K562 (cell line): ENCODE results near the gene UBA52. TPM values are rescaled to one million over a fixed set of nuclear protein-coding genes. Genes with fewer than 3 reads are reported as not detected.

Experiments used
- ATAC-seq: fragments of 200-7000 bp; cut with Tn5 transposase; 3 replicates; pipeline ENCODE4 v1.9.1; 2020; ENCODE audit warnings: moderate library complexity
- BruUV-seq: library from RNA; stranded (reverse); fragments of 400-500 nt; replicated peaks from 2 replicates; lab custom pipeline; 2021; lab: Mats Ljungman, UMichigan
- CTCF ChIA-PET: fragments of 300-600 bp; formaldehyde crosslinking; extraction: SDS; loops from one replicate; lab custom pipeline; 2021; ENCODE audit warnings: low intra/inter-chr PET ratio; lab: Yijun Ruan, JAX
- POLR2A ChIA-PET: fragments of 300-600, 350-650 bp; sonication (Branson Sonifier 250); formaldehyde crosslinking; extraction: SDS; loops from one replicate; lab custom pipeline; 2021; ENCODE audit warnings: antibody characterized with exemption, inconsistent platforms; lab: Yijun Ruan, JAX
- DNase-seq, 4 experiments: peaks; one replicate each; pipeline versions ENCODE4 v3.0.0 to v3.0.0-alpha.2; 2011 to 2018; ENCODE audit warnings: low spot score in 3 of 4, mixed read lengths in 3 of 4; ENCODE audit errors: extremely low read depth in 1 of 4
- FAIRE-seq: peaks from 2 replicates; lab custom pipeline; 2011; peaks lifted over from hg19 to GRCh38; lab: Jason Lieb, UNC
- H2AFZ ChIP-seq: 2 replicates; pipeline ENCODE4 v1.6.0; 2011; ENCODE audit warnings: low read depth, low read length, control low read depth, inconsistent platforms
- H3K27ac ChIP-seq: fragments of 200-600 bp; 3 replicates; pipeline ENCODE4 v1.8.0; 2011; ENCODE audit warnings: low read depth, mild to moderate bottlenecking, control low read depth, inconsistent platforms, low read length, moderate library complexity, mixed read lengths; ENCODE audit errors: extremely low read depth
- H3K27me3 ChIP-seq, 2 experiments: fragments of 300-600 bp in 1 of 2; 2 replicates in 1 of 2; 3 replicates in 1 of 2; pipeline versions ENCODE4 v1.6.0 to v1.8.0; 2011; ENCODE audit warnings: inconsistent platforms in 2 of 2, low read length in 2 of 2, mild to moderate bottlenecking in 1 of 2, mixed read lengths in 1 of 2, moderate library complexity in 1 of 2; ENCODE audit not compliant: control insufficient read depth in 2 of 2, insufficient read depth in 2 of 2
- H3K36me3 ChIP-seq: fragments of 300-600 bp; 3 replicates; pipeline ENCODE4 v1.8.0; 2011; ENCODE audit warnings: mild to moderate bottlenecking, low read length, inconsistent platforms; ENCODE audit not compliant: control insufficient read depth, insufficient read depth
- H3K4me1 ChIP-seq, 2 experiments: fragments of 200-600 bp in 1 of 2; replicated peaks in 1 of 2; 2 replicates in 1 of 2; 3 replicates in 1 of 2; pipeline versions ENCODE4 v1.5.1 to v1.8.0; 2011; ENCODE audit warnings: inconsistent platforms in 2 of 2, low read length in 2 of 2, mild to moderate bottlenecking in 1 of 2, mixed read lengths in 1 of 2, moderate library complexity in 1 of 2; ENCODE audit not compliant: control insufficient read depth in 2 of 2, insufficient read depth in 2 of 2
- H3K4me2 ChIP-seq: 2 replicates; pipeline ENCODE4 v1.6.1; 2011; ENCODE audit warnings: low read length, control low read depth, inconsistent platforms, mixed read lengths; ENCODE audit not compliant: insufficient read depth
- H3K4me3 ChIP-seq: fragments of 200-600 bp; sonication (generic), shearing (Covaris generic); 2 replicates; pipeline ENCODE4 v1.5.1; 2016; ENCODE audit warnings: control low read depth, inconsistent platforms
- H3K79me2 ChIP-seq: fragments of 200-600 bp; 3 replicates; pipeline ENCODE4 v1.8.0; 2011; ENCODE audit warnings: low read length, inconsistent platforms; ENCODE audit not compliant: control insufficient read depth, insufficient read depth
- H3K9ac ChIP-seq, 2 experiments: 2 replicates each; pipeline versions ENCODE4 v1.6.0 to v1.6.1; 2011; ENCODE audit warnings: low read depth in 2 of 2, low read length in 2 of 2, control low read depth in 1 of 2, inconsistent platforms in 1 of 2, mild to moderate bottlenecking in 1 of 2, mixed read lengths in 1 of 2; ENCODE audit not compliant: insufficient read depth in 1 of 2
- H3K9me1 ChIP-seq: one replicate; pipeline ENCODE4 v1.6.0; 2011; ENCODE audit warnings: inconsistent platforms, mild to moderate bottlenecking, low read length, moderate library complexity; ENCODE audit not compliant: control insufficient read depth, insufficient read depth
- H3K9me3 ChIP-seq: replicated peaks from 2 replicates; pipeline ENCODE4 v1.5.1; 2011; ENCODE audit warnings: low read depth, low read length, inconsistent platforms; ENCODE audit not compliant: control insufficient read depth, insufficient read depth
- H4K20me1 ChIP-seq: replicated peaks from 2 replicates; pipeline ENCODE4 v1.6.1; 2011; ENCODE audit warnings: low read length, inconsistent platforms, mixed read lengths; ENCODE audit not compliant: control insufficient read depth, insufficient read depth
- ATF1 ChIP-seq, 2 experiments: fragments of 450-650 bp in 1 of 2; IDR thresholded peaks; 2 replicates each; pipeline ENCODE4 v1.6.1; 2016; ENCODE audit warnings: missing compliant biosample characterization in 1 of 2, missing genetic modification characterization in 1 of 2
- FUS ChIP-seq: fragments of 200-400 bp; formaldehyde crosslinking; optimal IDR thresholded peaks from 2 replicates; pipeline ENCODE3; 2017; ENCODE audit warnings: low read depth, low read length
- GATAD2B ChIP-seq: fragments of 450-650 bp; IDR thresholded peaks from 2 replicates; pipeline ENCODE4 v1.6.1; 2017; ENCODE audit warnings: mild to moderate bottlenecking, borderline replicate concordance
- HLTF ChIP-seq: fragments of 450-650 bp; IDR thresholded peaks from 2 replicates; pipeline ENCODE4 v1.6.1; 2016
- HMGN3 ChIP-seq: IDR thresholded peaks from 2 replicates; pipeline ENCODE4 v1.6.1; 2011; ENCODE audit warnings: borderline replicate concordance, low read depth, mild to moderate bottlenecking, mixed read lengths, low read length; ENCODE audit not compliant: insufficient read length; ENCODE audit errors: extremely low read depth
- KLF1 ChIP-seq: fragments of 450-650 bp; IDR thresholded peaks from 2 replicates; pipeline ENCODE4 v1.6.1; 2016; ENCODE audit warnings: missing genetic modification characterization, missing compliant biosample characterization
- MEF2D ChIP-seq: conservative IDR thresholded peaks from 2 replicates; pipeline ENCODE4 v1.6.1; 2016; ENCODE audit warnings: low read depth, missing genetic modification characterization, missing compliant biosample characterization
- POLR2G ChIP-seq: fragments of 200-400 bp; formaldehyde crosslinking; IDR thresholded peaks from 2 replicates; pipeline ENCODE4 v1.6.1; 2017; ENCODE audit warnings: low read depth, mild to moderate bottlenecking, antibody characterized with exemption, low read length, moderate library complexity
- RBFOX2 ChIP-seq: fragments of 200-400 bp; formaldehyde crosslinking; IDR thresholded peaks from 2 replicates; pipeline ENCODE4 v1.6.1; 2017; ENCODE audit warnings: low read depth, mild to moderate bottlenecking, low read length, moderate library complexity
- TAF9B ChIP-seq: fragments of 450-650 bp; IDR thresholded peaks from 2 replicates; pipeline ENCODE4 v1.6.1; 2018; ENCODE audit warnings: mild to moderate bottlenecking; ENCODE audit not compliant: partially characterized antibody
- ZBTB33 ChIP-seq: sonication (generic); formaldehyde crosslinking; IDR thresholded peaks from 2 replicates; pipeline ENCODE4 v1.8.1; 2023; ENCODE audit warnings: mild to moderate bottlenecking, missing genetic modification reagents
- ZNF740 ChIP-seq, 3 experiments: fragments of 200-800 bp in 1 of 3; sonication (Bioruptor generic) in 1 of 3; sonication (generic) in 1 of 3; formaldehyde crosslinking in 1 of 3; IDR thresholded peaks; 2 replicates each; pipeline versions ENCODE4 v1.6.1 to v1.8.0; 2016 to 2022; ENCODE audit warnings: mild to moderate bottlenecking in 2 of 3, missing compliant biosample characterization in 2 of 3, missing genetic modification characterization in 2 of 3, missing genetic modification reagents in 1 of 3
- WGBS: fragments of 100-300 bp; shearing (Covaris generic); methylation state at CpG from one replicate; pipeline ENCODE4 v1.1.6; 2016; ENCODE audit warnings: low coverage, mixed read lengths; ENCODE audit not compliant: insufficient coverage; ENCODE audit errors: missing lambda C conversion rate; 5-methylcytosine and 5-hydroxymethylcytosine counted together
- in situ Hi-C: fragments of 300-500 bp; cut with MboI; formaldehyde crosslinking; loops from 4 replicates; pipeline ENCODE4 v1.15.0; 2018; ENCODE audit warnings: inconsistent platforms, mixed read lengths
- intact Hi-C: fragments of 100-400 bp; cut with micrococcal nuclease; formaldehyde crosslinking; loops from 2 replicates; pipeline ENCODE4 v1.14.2; 2022
- polyA plus RNA-seq, 8 experiments: library from polyadenylated mRNA; depleted of rRNA in 4 of 8; stranded (reverse) in 5 of 8; unstranded in 3 of 8; fragments of >200 nt; fragmentation: Nextera tagmentation in 2 of 8; fragmentation: Illumina TruSeq in 1 of 8; extraction: Ambion mirVana in 2 of 8; extraction: Trizol in 1 of 8; gene quantifications; 2 replicates each; pipeline versions ENCODE4 v1.2.1 to v1.2.3, GENCODE V29; 2011 to 2014; ENCODE audit warnings: inconsistent platforms in 1 of 8, missing spikeins in 1 of 8
- total RNA-seq, 7 experiments: library from RNA; depleted of rRNA in 6 of 7; stranded (reverse); fragments of >200 nt in 6 of 7; fragmentation: Illumina TruSeq in 2 of 7; extraction: Trizol in 2 of 7; gene quantifications; 2 replicates each; pipeline versions ENCODE4 v1.2.1 to v1.2.3, GENCODE V29; 2011 to 2021; ENCODE audit warnings: low replicate concordance in 1 of 7
- TF ChIP-seq, protein P1 (sequence below): sonication (generic); formaldehyde crosslinking; IDR thresholded peaks from 2 replicates; pipeline ENCODE4 v1.8.1; 2023; ENCODE audit warnings: mild to moderate bottlenecking, missing genetic modification reagents
- TF ChIP-seq, protein P2 (sequence below), 2 experiments: fragments of 450-650 bp; conservative IDR thresholded peaks; 2 replicates each; pipeline ENCODE4 v1.6.1; 2017; ENCODE audit warnings: mild to moderate bottlenecking in 2 of 2, moderate library complexity in 2 of 2

The UBA52 gene
- total and polyA plus RNA-seq, 9 of the 15 experiments (the other 6 are each of a cell fraction or from before 2014, with no cell fraction given): 1,110 to 2,751 (median 1,733) TPM

DNA sequence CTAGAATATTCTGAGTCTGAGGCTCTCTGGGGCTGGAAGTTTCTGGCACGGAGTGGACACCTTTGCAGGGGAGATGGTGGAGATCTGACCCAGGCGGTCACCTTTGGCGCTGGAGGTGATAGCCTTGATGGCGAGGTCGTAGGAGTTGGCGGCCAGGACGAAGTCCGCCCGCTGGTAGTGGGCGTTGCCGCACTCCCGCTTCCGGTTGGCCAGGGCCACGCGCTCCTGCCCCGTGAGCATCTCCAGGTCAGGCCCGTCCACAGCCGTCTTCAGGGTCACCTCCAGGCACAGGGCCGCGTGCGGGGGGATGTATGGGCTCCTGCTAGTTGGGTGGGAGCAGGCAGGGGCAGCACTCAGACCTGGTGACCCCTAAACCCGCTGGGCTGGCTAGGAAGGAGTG is 33.5 kb upstream of the UBA52 start:
- 94% methylated on average over 9 of the region's 22 CpGs for WGBS
- H4K20me1 ChIP-seq: no peaks in the 10 kb centered on the region
- POLR2A ChIA-PET: interaction anchor here (0.8 to 1.8 kb wide), 2 partner anchors 33 to 94 kb away, joined by 3 to 4 read pairs; partner anchors contain the start of gene UBA52

More for the DNA sequence above, 33.5 kb upstream of the UBA52 start:
- TF ChIP-seq HMGN3: peak; percentile 21
- TF ChIP-seq, protein P1, sequence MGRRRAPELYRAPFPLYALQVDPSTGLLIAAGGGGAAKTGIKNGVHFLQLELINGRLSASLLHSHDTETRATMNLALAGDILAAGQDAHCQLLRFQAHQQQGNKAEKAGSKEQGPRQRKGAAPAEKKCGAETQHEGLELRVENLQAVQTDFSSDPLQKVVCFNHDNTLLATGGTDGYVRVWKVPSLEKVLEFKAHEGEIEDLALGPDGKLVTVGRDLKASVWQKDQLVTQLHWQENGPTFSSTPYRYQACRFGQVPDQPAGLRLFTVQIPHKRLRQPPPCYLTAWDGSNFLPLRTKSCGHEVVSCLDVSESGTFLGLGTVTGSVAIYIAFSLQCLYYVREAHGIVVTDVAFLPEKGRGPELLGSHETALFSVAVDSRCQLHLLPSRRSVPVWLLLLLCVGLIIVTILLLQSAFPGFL (CRISPR knock-in tag): no peak
- TF ChIP-seq MEF2D (tag): no peak
- no peak for TF ChIP-seq ATF1 (CRISPR knock-in tag; IDR thresholded peaks at IDR 0.05)
- no peak for TF ChIP-seq ATF1 (tag; IDR thresholded peaks at IDR 0.05)
- no peak for TF ChIP-seq HLTF
- peak; percentile 56 for TF ChIP-seq POLR2G
- TF ChIP-seq GATAD2B: no peak
- TF ChIP-seq ZBTB33 (CRISPR knock-in tag): peak; percentile 71
- TF ChIP-seq ZNF740 (CRISPR knock-in tag; IDR thresholded peaks at IDR 0.05): no peak
- no peak for TF ChIP-seq ZNF740 (tag; IDR thresholded peaks at IDR 0.05)
- TF ChIP-seq RBFOX2: peak; percentile 56
- no peak for TF ChIP-seq FUS
- no peak for TF ChIP-seq KLF1 (tag)
- no peak for TF ChIP-seq TAF9B
- TF ChIP-seq, protein P2, sequence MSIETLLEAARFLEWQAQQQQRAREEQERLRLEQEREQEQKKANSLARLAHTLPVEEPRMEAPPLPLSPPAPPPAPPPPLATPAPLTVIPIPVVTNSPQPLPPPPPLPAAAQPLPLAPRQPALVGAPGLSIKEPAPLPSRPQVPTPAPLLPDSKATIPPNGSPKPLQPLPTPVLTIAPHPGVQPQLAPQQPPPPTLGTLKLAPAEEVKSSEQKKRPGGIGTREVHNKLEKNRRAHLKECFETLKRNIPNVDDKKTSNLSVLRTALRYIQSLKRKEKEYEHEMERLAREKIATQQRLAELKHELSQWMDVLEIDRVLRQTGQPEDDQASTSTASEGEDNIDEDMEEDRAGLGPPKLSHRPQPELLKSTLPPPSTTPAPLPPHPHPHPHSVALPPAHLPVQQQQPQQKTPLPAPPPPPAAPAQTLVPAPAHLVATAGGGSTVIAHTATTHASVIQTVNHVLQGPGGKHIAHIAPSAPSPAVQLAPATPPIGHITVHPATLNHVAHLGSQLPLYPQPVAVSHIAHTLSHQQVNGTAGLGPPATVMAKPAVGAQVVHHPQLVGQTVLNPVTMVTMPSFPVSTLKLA (conservative IDR thresholded peaks at IDR 0.05): no peak
- TF ChIP-seq, all 486 proteins: peak for 4
- Histone ChIP-seq H3K4me3 (no peak overlapping the region), H3K27me3 (no peaks in the 10 kb centered on the region), H3K9ac (0 out of 4 replicates have a peak overlapping the region, but pooled peaks of 1 of the 2 experiments have one; percentile 13), H3K4me2 (no peak overlapping the region), H3K79me2 (peaks cover 21% of the 10 kb centered on the region), H3K9me3 (no peaks in the 10 kb centered on the region), H3K4me1 (peaks cover 7 to 30% of the 10 kb centered on the region in 2 experiments; a peak in 3 of 5 replicates), H3K27ac (no peak overlapping the region), H3K36me3 (peaks cover 67% of the 10 kb centered on the region), H2AFZ (no peak overlapping the region), H3K9me1 (no peaks in the 10 kb centered on the region)
- BruUV-seq: no TSS peak
- CTCF ChIA-PET: no interaction called here
- in situ Hi-C loops (no loop called here), intact Hi-C loops (no loop called here)
- no peak for FAIRE-seq
- ATAC-seq: no peak
- DNase-seq: peak in 1 of 4 experiments; percentile 11
